B cell (primary cell): ENCODE measurements around the gene ZNF440.

Experiments
- EZH2 ChIP-seq: IDR thresholded peaks from 2 replicates; pipeline ENCODE4 v1.6.1; 2012; ENCODE audit warnings: borderline replicate concordance, low read depth, mild to moderate bottlenecking, moderate library complexity, low read length; ENCODE audit not compliant: insufficient read depth, poor library complexity, severe bottlenecking
- TF ChIP-seq, protein P1 (sequence below): fragments of 200-600 bp; IDR thresholded peaks from one replicate; pipeline ENCODE4 v1.8.0; 2022; ENCODE audit warnings: antibody characterized with exemption, mild to moderate bottlenecking

- TF ChIP-seq, protein P1, sequence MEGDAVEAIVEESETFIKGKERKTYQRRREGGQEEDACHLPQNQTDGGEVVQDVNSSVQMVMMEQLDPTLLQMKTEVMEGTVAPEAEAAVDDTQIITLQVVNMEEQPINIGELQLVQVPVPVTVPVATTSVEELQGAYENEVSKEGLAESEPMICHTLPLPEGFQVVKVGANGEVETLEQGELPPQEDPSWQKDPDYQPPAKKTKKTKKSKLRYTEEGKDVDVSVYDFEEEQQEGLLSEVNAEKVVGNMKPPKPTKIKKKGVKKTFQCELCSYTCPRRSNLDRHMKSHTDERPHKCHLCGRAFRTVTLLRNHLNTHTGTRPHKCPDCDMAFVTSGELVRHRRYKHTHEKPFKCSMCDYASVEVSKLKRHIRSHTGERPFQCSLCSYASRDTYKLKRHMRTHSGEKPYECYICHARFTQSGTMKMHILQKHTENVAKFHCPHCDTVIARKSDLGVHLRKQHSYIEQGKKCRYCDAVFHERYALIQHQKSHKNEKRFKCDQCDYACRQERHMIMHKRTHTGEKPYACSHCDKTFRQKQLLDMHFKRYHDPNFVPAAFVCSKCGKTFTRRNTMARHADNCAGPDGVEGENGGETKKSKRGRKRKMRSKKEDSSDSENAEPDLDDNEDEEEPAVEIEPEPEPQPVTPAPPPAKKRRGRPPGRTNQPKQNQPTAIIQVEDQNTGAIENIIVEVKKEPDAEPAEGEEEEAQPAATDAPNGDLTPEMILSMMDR = no peak
- TF ChIP-seq EZH2 = no peak
These were observed 46.6 kb downstream of the ZNF440 start for GRCh38 chr19:11860721-11861120.
